ENCODE measurements around the gene GARIN5B.
"Not testable (repeated sequence)": the region's sequence is repeated elsewhere in the genome, so short reads cannot be mapped to it uniquely, and the experiment has no call there.

The GARIN5B gene

GRCh38 chr19:55362990-55363716 lies at the start of gene GARIN5B:
GARIN5B (minus strand) TSS chr19:55363260; CDS start chr19:55363066, 194 bp downstream.
- no peaks in the 10 kb centered on the region for H3K36me3 ChIP-seq (ENCODE audit: control insufficient read depth, insufficient read depth, low read length)
- no peak within 1 kb of the TSS for H3K27ac ChIP-seq (ENCODE audit: low read length)
- H3K4me3 ChIP-seq (ENCODE audit: low read length) = no peak within 1 kb of the TSS
- H3K27me3 ChIP-seq (ENCODE audit: control insufficient read depth, insufficient read depth, low read length) = 0 out of 2 replicates have a peak, but pooled peaks cover 2% of the 10 kb centered on the region
- WGBS (ENCODE audit: insufficient coverage, insufficient read length) = no CpG with 5 or more reads among the region's 27 CpGs
- no peak for DNase-seq (ENCODE audit: low read depth, low spot score)
- H3K9me3 ChIP-seq (ENCODE audit: control insufficient read depth, insufficient read depth, low read length) = no peaks in the 10 kb centered on the region
- H3K4me1 ChIP-seq (ENCODE audit: control insufficient read depth, insufficient read depth, low read length) = peaks cover 4% of the 10 kb centered on the region; the same call in 1 of the 2 replicates

- Histone ChIP-seq H3K9me3 (ENCODE audit: control insufficient read depth, insufficient read depth, low read length) (no peaks in the 10 kb centered on the region), H3K4me1 (ENCODE audit: control insufficient read depth, insufficient read depth, low read length) (peaks cover 7% of the 10 kb centered on the region; the same call in 1 of the 2 replicates), H3K4me3 (ENCODE audit: low read length) (no peak overlapping the region), H3K27ac (ENCODE audit: low read length) (no peak overlapping the region), H3K36me3 (ENCODE audit: control insufficient read depth, insufficient read depth, low read length) (peaks cover 2% of the 10 kb centered on the region; the same call in 1 of the 2 replicates), H3K27me3 (ENCODE audit: control insufficient read depth, insufficient read depth, low read length) (no peaks in the 10 kb centered on the region)
- no peak for DNase-seq (ENCODE audit: low read depth, low spot score)
- WGBS (ENCODE audit: insufficient coverage, insufficient read length) = no CpG with 5 or more reads among the region's 2 CpGs
These were observed 47.1 kb upstream of the GARIN5B start for GRCh38 chr19:55410168-55410567.

GRCh38 chr19:55409179-55409578 lies 46.1 kb upstream of the GARIN5B start:
- H3K36me3 ChIP-seq (ENCODE audit: control insufficient read depth, insufficient read depth, low read length); H3K27me3 ChIP-seq (ENCODE audit: control insufficient read depth, insufficient read depth, low read length); H3K27ac ChIP-seq (ENCODE audit: low read length); DNase-seq (ENCODE audit: low read depth, low spot score); H3K9me3 ChIP-seq (ENCODE audit: control insufficient read depth, insufficient read depth, low read length); H3K4me3 ChIP-seq (ENCODE audit: low read length); H3K4me1 ChIP-seq (ENCODE audit: control insufficient read depth, insufficient read depth, low read length): not testable (repeated sequence)
- WGBS (ENCODE audit: insufficient coverage, insufficient read length) = no CpG with 5 or more reads among the region's 8 CpGs

- H3K27me3 ChIP-seq (ENCODE audit: control insufficient read depth, insufficient read depth, low read length) = no peaks in the 10 kb centered on the region
- no peak overlapping the region for H3K27ac ChIP-seq (ENCODE audit: low read length)
- DNase-seq (ENCODE audit: low read depth, low spot score) = no peak
- H3K36me3 ChIP-seq (ENCODE audit: control insufficient read depth, insufficient read depth, low read length) = peaks cover 12% of the 10 kb centered on the region; the same call in 1 of the 2 replicates
- no peaks in the 10 kb centered on the region for H3K9me3 ChIP-seq (ENCODE audit: control insufficient read depth, insufficient read depth, low read length)
- WGBS (ENCODE audit: insufficient coverage, insufficient read length) = no CpG with 5 or more reads among the region's 9 CpGs
- peaks cover 7% of the 10 kb centered on the region; the same call in 1 of the 2 replicates for H3K4me1 ChIP-seq (ENCODE audit: control insufficient read depth, insufficient read depth, low read length)
- H3K4me3 ChIP-seq (ENCODE audit: low read length) = no peak overlapping the region
These were observed 45.4 kb upstream of the GARIN5B start for GRCh38 chr19:55408533-55408872.

- no peaks in the 10 kb centered on the region for H3K27me3 ChIP-seq (ENCODE audit: control insufficient read depth, insufficient read depth, low read length)
- H3K9me3 ChIP-seq (ENCODE audit: control insufficient read depth, insufficient read depth, low read length) = no peaks in the 10 kb centered on the region
- peak; percentile 97 for DNase-seq (ENCODE audit: low read depth, low spot score)
- H3K27ac ChIP-seq (ENCODE audit: low read length) = no peak overlapping the region
- peaks cover 7% of the 10 kb centered on the region; the same call in 1 of the 2 replicates for H3K4me1 ChIP-seq (ENCODE audit: control insufficient read depth, insufficient read depth, low read length)
- no CpG with 5 or more reads among the region's 72 CpGs for WGBS (ENCODE audit: insufficient coverage, insufficient read length)
- H3K4me3 ChIP-seq (ENCODE audit: low read length) = peak overlapping the region; percentile 85; the same call in 1 of the 2 replicates
- peaks cover 12% of the 10 kb centered on the region for H3K36me3 ChIP-seq (ENCODE audit: control insufficient read depth, insufficient read depth, low read length)
These were observed 44.9 kb upstream of the GARIN5B start for GRCh38 chr19:55407800-55408532.

- H3K27ac ChIP-seq (ENCODE audit: low read length); DNase-seq (ENCODE audit: low read depth, low spot score); H3K27me3 ChIP-seq (ENCODE audit: control insufficient read depth, insufficient read depth, low read length); H3K9me3 ChIP-seq (ENCODE audit: control insufficient read depth, insufficient read depth, low read length); H3K4me1 ChIP-seq (ENCODE audit: control insufficient read depth, insufficient read depth, low read length): not testable (repeated sequence)
- Histone ChIP-seq H3K36me3 (ENCODE audit: control insufficient read depth, insufficient read depth, low read length) (peaks cover 17% of the 10 kb centered on the region), H3K4me3 (ENCODE audit: low read length) (peak within 1 kb of the TSS; percentile 85)
- no CpG with 5 or more reads among the region's 36 CpGs for WGBS (ENCODE audit: insufficient coverage, insufficient read length)
These were observed 44.4 kb upstream of the GARIN5B start, which contains the start of gene UBE2S for GRCh38 chr19:55407550-55407799. UBE2S (minus strand) TSS chr19:55407788; CDS start chr19:55407589, 199 bp downstream.

- WGBS (ENCODE audit: insufficient coverage, insufficient read length) = no CpG with 5 or more reads among the region's 35 CpGs
- no peak for DNase-seq (ENCODE audit: low read depth, low spot score)
- Histone ChIP-seq H3K27ac (ENCODE audit: low read length) (no peak overlapping the region), H3K4me1 (ENCODE audit: control insufficient read depth, insufficient read depth, low read length) (peaks cover 9% of the 10 kb centered on the region; the same call in 1 of the 2 replicates), H3K9me3 (ENCODE audit: control insufficient read depth, insufficient read depth, low read length) (no peaks in the 10 kb centered on the region), H3K4me3 (ENCODE audit: low read length) (peak overlapping the region; percentile 85), H3K36me3 (ENCODE audit: control insufficient read depth, insufficient read depth, low read length) (peaks cover 22% of the 10 kb centered on the region), H3K27me3 (ENCODE audit: control insufficient read depth, insufficient read depth, low read length) (no peaks in the 10 kb centered on the region)
These were observed 43.9 kb upstream of the GARIN5B start for GRCh38 chr19:55406826-55407549.

GRCh38 chr19:55406091-55406825 lies 43.2 kb upstream of the GARIN5B start:
- peaks cover 26% of the 10 kb centered on the region for H3K36me3 ChIP-seq (ENCODE audit: control insufficient read depth, insufficient read depth, low read length)
- H3K4me3 ChIP-seq (ENCODE audit: low read length) = peak overlapping the region; percentile 85; the same call in 1 of the 2 replicates
- H3K27me3 ChIP-seq (ENCODE audit: control insufficient read depth, insufficient read depth, low read length) = no peaks in the 10 kb centered on the region
- whole genome bisulfite sequencing (ENCODE audit: insufficient coverage, insufficient read length) = no CpG with 5 or more reads among the region's 14 CpGs
- DNase-seq (ENCODE audit: low read depth, low spot score) = no peak
- no peak overlapping the region for H3K27ac ChIP-seq (ENCODE audit: low read length)
- H3K9me3 ChIP-seq (ENCODE audit: control insufficient read depth, insufficient read depth, low read length) = no peaks in the 10 kb centered on the region
- peaks cover 9% of the 10 kb centered on the region; the same call in 1 of the 2 replicates for H3K4me1 ChIP-seq (ENCODE audit: control insufficient read depth, insufficient read depth, low read length)

- Histone ChIP-seq H3K27me3 (ENCODE audit: control insufficient read depth, insufficient read depth, low read length) (no peaks in the 10 kb centered on the region), H3K36me3 (ENCODE audit: control insufficient read depth, insufficient read depth, low read length) (peaks cover 30% of the 10 kb centered on the region), H3K9me3 (ENCODE audit: control insufficient read depth, insufficient read depth, low read length) (no peaks in the 10 kb centered on the region), H3K27ac (ENCODE audit: low read length) (no peak overlapping the region), H3K4me3 (ENCODE audit: low read length) (no peak overlapping the region), H3K4me1 (ENCODE audit: control insufficient read depth, insufficient read depth, low read length) (peaks cover 9% of the 10 kb centered on the region; the same call in 1 of the 2 replicates)
- no peak for DNase-seq (ENCODE audit: low read depth, low spot score)
- WGBS (ENCODE audit: insufficient coverage, insufficient read length) = no CpG with 5 or more reads among the region's 5 CpGs
These were observed 42.6 kb upstream of the GARIN5B start for GRCh38 chr19:55405638-55406037.

- no peak overlapping the region for H3K27ac ChIP-seq (ENCODE audit: low read length)
- H3K4me3 ChIP-seq (ENCODE audit: low read length) = no peak overlapping the region; the same call in 1 of the 2 replicates
- DNase-seq (ENCODE audit: low read depth, low spot score) = no peak
- peaks cover 6% of the 10 kb centered on the region; the same call in 1 of the 2 replicates for H3K4me1 ChIP-seq (ENCODE audit: control insufficient read depth, insufficient read depth, low read length)
- H3K9me3 ChIP-seq (ENCODE audit: control insufficient read depth, insufficient read depth, low read length) = no peaks in the 10 kb centered on the region
- H3K36me3 ChIP-seq (ENCODE audit: control insufficient read depth, insufficient read depth, low read length) = peaks cover 30% of the 10 kb centered on the region
- H3K27me3 ChIP-seq (ENCODE audit: control insufficient read depth, insufficient read depth, low read length) = no peaks in the 10 kb centered on the region
- whole genome bisulfite sequencing (ENCODE audit: insufficient coverage, insufficient read length) = no CpG with 5 or more reads among the region's 2 CpGs
These were observed 39.4 kb upstream of the GARIN5B start for GRCh38 chr19:55402509-55402908.

Data from iPS DF 6.9 (cell line).